ENCODE data around the gene MTHFD2L. TPM values are rescaled to one million over a fixed set of nuclear protein-coding genes. Genes with fewer than 3 reads are reported as not detected.

The MTHFD2L gene
- total and polyA plus RNA-seq, 2 experiments from 2014 or later: 10.8 to 12.3 TPM

DNA sequence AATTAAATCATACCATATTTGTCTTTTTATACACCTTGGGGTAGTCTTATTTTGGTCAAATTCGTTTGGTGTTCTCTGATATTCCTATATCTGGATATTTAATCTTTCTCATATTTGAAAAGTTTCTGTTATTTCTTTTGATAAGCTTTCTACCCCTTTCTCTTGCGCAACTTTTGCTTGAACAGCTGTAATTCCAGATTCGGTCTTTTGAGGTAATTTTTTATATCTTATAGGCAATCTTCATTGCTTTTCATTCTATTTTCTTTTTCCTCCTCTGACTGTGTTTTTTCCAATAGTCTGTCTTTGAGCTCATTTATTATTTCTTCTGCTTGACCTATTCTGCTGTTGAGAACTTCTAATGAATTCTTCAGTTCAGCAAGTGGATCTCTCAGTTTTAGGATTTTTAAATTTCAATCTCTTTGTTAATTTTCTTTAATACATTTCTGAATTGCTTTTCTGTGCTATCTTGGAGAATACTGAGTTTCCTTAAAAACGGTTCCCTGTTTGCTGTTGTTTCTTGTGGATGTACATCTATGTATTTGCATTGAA is 11.3 kb upstream of the MTHFD2L start:
- Histone ChIP-seq H3K27ac (no peak overlapping the region), H3K4me3 (no peak overlapping the region), H3K27me3 (no peaks in the 10 kb centered on the region), H3K36me3 (no peaks in the 10 kb centered on the region), H3K9me3 (ENCODE audit: low read depth) (no peaks in the 10 kb centered on the region), H3K4me1 (ENCODE audit: low read depth) (no peaks in the 10 kb centered on the region)
- TF ChIP-seq, protein P1, sequence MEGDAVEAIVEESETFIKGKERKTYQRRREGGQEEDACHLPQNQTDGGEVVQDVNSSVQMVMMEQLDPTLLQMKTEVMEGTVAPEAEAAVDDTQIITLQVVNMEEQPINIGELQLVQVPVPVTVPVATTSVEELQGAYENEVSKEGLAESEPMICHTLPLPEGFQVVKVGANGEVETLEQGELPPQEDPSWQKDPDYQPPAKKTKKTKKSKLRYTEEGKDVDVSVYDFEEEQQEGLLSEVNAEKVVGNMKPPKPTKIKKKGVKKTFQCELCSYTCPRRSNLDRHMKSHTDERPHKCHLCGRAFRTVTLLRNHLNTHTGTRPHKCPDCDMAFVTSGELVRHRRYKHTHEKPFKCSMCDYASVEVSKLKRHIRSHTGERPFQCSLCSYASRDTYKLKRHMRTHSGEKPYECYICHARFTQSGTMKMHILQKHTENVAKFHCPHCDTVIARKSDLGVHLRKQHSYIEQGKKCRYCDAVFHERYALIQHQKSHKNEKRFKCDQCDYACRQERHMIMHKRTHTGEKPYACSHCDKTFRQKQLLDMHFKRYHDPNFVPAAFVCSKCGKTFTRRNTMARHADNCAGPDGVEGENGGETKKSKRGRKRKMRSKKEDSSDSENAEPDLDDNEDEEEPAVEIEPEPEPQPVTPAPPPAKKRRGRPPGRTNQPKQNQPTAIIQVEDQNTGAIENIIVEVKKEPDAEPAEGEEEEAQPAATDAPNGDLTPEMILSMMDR (IDR thresholded peaks at IDR 0.05; ENCODE audit: low read depth, low read length): no peak
- no peak for DNase-seq (ENCODE audit: low read depth in 1 of 2, low spot score in 1 of 2)

DNA sequence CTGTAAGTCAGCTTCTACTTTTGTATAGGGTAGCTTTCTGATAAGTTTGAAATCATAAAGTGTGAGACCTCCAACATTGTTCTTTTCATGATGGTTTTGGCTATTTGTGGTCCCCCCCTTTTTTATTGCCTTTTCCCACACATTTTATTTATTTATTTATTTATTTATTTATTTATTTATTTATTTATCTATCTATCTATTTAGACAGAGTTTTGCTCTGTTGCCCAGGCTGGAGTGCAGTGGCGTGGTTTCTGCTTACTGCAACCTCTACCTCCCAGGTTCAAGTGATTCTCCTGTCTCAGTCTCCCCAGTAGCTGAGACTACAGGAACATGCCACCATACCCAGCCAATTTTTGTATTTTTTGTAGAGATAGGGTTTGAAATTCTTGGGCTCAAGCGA is 9.7 kb upstream of the MTHFD2L start:
- TF ChIP-seq, protein P1 (IDR thresholded peaks at IDR 0.05; ENCODE audit: low read depth, low read length): no peak
- Histone ChIP-seq H3K9me3 (ENCODE audit: low read depth) (no peaks in the 10 kb centered on the region), H3K27ac (no peak overlapping the region), H3K36me3 (no peaks in the 10 kb centered on the region), H3K4me1 (ENCODE audit: low read depth) (no peaks in the 10 kb centered on the region), H3K4me3 (no peak overlapping the region), H3K27me3 (no peaks in the 10 kb centered on the region)
- no peak for DNase-seq (ENCODE audit: low read depth in 1 of 2, low spot score in 1 of 2)

DNA sequence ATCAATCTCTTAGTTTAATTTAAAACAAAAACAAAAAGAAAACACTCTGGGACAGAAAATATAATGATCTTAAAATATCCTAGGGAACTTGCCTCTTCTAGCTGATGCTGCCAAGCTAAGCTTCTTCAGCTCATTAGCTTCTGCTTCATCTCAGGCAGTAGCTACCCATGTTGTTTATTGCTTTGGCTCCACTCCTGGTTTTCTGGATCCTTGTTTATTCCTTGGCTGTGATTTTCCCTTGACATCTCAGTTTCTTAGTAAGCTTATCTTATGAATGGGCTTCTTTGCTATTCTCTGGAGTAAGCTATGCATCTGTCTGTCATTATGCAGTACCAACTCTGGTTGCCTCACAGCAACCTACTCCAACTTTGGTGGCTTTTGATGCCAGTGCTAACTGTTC is 5.1 kb upstream of the MTHFD2L start:
- no peak for DNase-seq (ENCODE audit: low read depth in 1 of 2, low spot score in 1 of 2)
- H3K9me3 ChIP-seq (ENCODE audit: low read depth): no peaks in the 10 kb centered on the region
- no peaks in the 10 kb centered on the region for H3K36me3 ChIP-seq
- no peaks in the 10 kb centered on the region for H3K4me1 ChIP-seq (ENCODE audit: low read depth)
- H3K27ac ChIP-seq: no peak overlapping the region
- no peaks in the 10 kb centered on the region for H3K27me3 ChIP-seq
- H3K4me3 ChIP-seq: no peak overlapping the region
- TF ChIP-seq, protein P1 (IDR thresholded peaks at IDR 0.05; ENCODE audit: low read depth, low read length): no peak

DNA sequence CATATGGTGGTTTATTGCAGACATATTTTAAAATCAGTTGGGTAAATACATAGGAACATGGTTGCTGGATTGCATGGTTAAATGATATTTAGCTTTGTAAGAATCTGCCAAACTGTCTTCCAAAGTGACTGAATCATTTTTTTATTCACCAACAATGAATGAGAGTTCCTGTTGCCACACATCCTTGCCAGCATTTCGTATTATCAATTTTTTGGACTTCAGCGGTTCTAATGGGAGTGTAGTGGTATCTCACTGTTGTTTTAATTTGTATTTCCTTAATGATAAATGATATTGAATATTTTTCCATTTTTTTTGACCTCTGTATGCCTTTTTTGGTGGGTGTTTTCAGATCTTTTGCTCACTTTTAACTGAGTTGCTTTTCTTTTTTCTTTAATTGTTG is 1.4 kb upstream of the MTHFD2L start:
- H3K27ac ChIP-seq: peak overlapping the region; percentile 91
- H3K27me3 ChIP-seq: no peaks in the 10 kb centered on the region
- H3K4me1 ChIP-seq (ENCODE audit: low read depth): no peaks in the 10 kb centered on the region
- peak in 1 of 2 donors; percentile 12 for DNase-seq (ENCODE audit: low read depth in 1 of 2, low spot score in 1 of 2)
- H3K4me3 ChIP-seq: no peak overlapping the region
- TF ChIP-seq, protein P1 (IDR thresholded peaks at IDR 0.05; ENCODE audit: low read depth, low read length): no peak
- no peaks in the 10 kb centered on the region for H3K36me3 ChIP-seq
- no peaks in the 10 kb centered on the region for H3K9me3 ChIP-seq (ENCODE audit: low read depth)

DNA sequence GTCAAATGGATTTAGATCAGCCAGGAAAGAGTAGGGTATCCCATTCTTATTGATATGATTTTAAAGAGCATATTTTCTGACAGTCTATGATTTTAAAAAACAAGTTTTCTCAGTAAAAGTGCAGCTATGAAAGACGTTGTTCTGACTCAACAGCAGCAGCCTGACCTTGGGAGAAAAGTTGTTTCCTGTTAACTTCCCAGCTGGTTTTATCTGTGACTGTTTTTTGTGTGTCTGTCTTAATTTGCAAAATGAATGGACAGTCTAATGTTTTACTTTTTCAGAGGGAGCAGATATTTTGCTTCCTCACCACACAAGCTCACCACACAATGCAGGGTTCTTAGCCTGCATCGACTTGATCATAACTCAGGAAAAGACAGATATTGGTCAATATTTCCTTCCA is 764 bp upstream of the MTHFD2L start:
- Histone ChIP-seq H3K4me1 (ENCODE audit: low read depth) (no peaks in the 10 kb centered on the region), H3K27me3 (no peaks in the 10 kb centered on the region), H3K27ac (peak overlapping the region; percentile 91), H3K9me3 (ENCODE audit: low read depth) (no peaks in the 10 kb centered on the region), H3K4me3 (peak overlapping the region; percentile 52), H3K36me3 (no peaks in the 10 kb centered on the region)
- TF ChIP-seq, protein P1 (IDR thresholded peaks at IDR 0.05; ENCODE audit: low read depth, low read length): no peak
- DNase-seq (ENCODE audit: low read depth in 1 of 2, low spot score in 1 of 2): peak in 1 of 2 donors; percentile 65

All from cardiac muscle cell (in vitro differentiated cells and primary cell).